ENCODE data around the gene LIX1L. TPM values are rescaled to one million over a fixed set of nuclear protein-coding genes. Genes with fewer than 3 reads are reported as not detected.
A peak's percentile ranks its signal among the peaks of the same experiment; 100 is the strongest.

The LIX1L gene
- total and polyA plus RNA-seq, 2 of the 13 experiments (the other 11 are each of a cell fraction or from before 2014, with no cell fraction given), result 8.1 to 24.9 TPM

DNA sequence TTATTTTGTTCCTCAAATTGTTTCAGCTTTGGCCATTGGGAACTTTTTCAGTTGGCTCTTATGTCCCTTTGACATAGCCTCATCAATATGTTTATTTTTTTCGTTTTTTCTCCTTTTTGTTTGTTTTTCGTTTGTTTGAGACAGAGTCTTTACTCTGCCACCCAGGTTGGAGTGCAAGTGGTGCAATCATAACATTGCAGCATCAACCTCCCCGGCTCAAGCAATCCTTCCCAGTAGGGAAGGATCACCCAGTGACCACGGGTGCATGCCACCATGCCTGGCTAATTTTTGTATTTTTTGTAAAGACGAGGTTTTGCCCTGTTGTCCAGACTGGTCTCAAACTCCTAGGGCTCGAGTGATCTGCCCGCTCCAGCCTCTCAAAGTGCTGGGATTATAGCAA lies 14.8 kb upstream of the LIX1L start (continued):
- TF ChIP-seq, protein P1, sequence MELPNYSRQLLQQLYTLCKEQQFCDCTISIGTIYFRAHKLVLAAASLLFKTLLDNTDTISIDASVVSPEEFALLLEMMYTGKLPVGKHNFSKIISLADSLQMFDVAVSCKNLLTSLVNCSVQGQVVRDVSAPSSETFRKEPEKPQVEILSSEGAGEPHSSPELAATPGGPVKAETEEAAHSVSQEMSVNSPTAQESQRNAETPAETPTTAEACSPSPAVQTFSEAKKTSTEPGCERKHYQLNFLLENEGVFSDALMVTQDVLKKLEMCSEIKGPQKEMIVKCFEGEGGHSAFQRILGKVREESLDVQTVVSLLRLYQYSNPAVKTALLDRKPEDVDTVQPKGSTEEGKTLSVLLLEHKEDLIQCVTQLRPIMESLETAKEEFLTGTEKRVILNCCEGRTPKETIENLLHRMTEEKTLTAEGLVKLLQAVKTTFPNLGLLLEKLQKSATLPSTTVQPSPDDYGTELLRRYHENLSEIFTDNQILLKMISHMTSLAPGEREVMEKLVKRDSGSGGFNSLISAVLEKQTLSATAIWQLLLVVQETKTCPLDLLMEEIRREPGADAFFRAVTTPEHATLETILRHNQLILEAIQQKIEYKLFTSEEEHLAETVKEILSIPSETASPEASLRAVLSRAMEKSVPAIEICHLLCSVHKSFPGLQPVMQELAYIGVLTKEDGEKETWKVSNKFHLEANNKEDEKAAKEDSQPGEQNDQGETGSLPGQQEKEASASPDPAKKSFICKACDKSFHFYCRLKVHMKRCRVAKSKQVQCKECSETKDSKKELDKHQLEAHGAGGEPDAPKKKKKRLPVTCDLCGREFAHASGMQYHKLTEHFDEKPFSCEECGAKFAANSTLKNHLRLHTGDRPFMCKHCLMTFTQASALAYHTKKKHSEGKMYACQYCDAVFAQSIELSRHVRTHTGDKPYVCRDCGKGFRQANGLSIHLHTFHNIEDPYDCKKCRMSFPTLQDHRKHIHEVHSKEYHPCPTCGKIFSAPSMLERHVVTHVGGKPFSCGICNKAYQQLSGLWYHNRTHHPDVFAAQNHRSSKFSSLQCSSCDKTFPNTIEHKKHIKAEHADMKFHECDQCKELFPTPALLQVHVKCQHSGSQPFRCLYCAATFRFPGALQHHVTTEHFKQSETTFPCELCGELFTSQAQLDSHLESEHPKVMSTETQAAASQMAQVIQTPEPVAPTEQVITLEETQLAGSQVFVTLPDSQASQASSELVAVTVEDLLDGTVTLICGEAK (IDR thresholded peaks at IDR 0.05), result no peak
- TF ChIP-seq, protein P1 (CRISPR knock-in tag; IDR thresholded peaks at IDR 0.05), result no peak
- no peak for TF ChIP-seq ZIK1 (CRISPR knock-in tag; IDR thresholded peaks at IDR 0.05; ENCODE audit: borderline replicate concordance, low read depth)
- TF ChIP-seq MED1 (CRISPR knock-in tag; IDR thresholded peaks at IDR 0.05), result peak; percentile 40; the same call in 1 of the 2 replicates
- TF ChIP-seq MAFK (conservative IDR thresholded peaks at IDR 0.05 in 1 of 2, IDR thresholded peaks at IDR 0.05 in 1 of 2; ENCODE audit: low read length in 2 of 2), result no peak
- TF ChIP-seq PRPF4 (IDR thresholded peaks at IDR 0.05; ENCODE audit: low read depth, low read length, poor library complexity, severe bottlenecking), result no peak
- TF ChIP-seq, protein P2, sequence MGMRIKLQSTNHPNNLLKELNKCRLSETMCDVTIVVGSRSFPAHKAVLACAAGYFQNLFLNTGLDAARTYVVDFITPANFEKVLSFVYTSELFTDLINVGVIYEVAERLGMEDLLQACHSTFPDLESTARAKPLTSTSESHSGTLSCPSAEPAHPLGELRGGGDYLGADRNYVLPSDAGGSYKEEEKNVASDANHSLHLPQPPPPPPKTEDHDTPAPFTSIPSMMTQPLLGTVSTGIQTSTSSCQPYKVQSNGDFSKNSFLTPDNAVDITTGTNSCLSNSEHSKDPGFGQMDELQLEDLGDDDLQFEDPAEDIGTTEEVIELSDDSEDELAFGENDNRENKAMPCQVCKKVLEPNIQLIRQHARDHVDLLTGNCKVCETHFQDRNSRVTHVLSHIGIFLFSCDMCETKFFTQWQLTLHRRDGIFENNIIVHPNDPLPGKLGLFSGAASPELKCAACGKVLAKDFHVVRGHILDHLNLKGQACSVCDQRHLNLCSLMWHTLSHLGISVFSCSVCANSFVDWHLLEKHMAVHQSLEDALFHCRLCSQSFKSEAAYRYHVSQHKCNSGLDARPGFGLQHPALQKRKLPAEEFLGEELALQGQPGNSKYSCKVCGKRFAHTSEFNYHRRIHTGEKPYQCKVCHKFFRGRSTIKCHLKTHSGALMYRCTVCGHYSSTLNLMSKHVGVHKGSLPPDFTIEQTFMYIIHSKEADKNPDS (CRISPR knock-in tag; IDR thresholded peaks at IDR 0.05), result no peak
- TF ChIP-seq, protein P3, sequence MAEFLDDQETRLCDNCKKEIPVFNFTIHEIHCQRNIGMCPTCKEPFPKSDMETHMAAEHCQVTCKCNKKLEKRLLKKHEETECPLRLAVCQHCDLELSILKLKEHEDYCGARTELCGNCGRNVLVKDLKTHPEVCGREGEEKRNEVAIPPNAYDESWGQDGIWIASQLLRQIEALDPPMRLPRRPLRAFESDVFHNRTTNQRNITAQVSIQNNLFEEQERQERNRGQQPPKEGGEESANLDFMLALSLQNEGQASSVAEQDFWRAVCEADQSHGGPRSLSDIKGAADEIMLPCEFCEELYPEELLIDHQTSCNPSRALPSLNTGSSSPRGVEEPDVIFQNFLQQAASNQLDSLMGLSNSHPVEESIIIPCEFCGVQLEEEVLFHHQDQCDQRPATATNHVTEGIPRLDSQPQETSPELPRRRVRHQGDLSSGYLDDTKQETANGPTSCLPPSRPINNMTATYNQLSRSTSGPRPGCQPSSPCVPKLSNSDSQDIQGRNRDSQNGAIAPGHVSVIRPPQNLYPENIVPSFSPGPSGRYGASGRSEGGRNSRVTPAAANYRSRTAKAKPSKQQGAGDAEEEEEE (CRISPR knock-in tag; IDR thresholded peaks at IDR 0.05; ENCODE audit: borderline replicate concordance), result no peak
- TF ChIP-seq ZBTB42 (CRISPR knock-in tag; IDR thresholded peaks at IDR 0.05), result no peak
- TF ChIP-seq ETV5 (CRISPR knock-in tag; IDR thresholded peaks at IDR 0.05; ENCODE audit: borderline replicate concordance), result peak; percentile 14; the same call in 1 of the 2 replicates
- TF ChIP-seq MEIS2 (CRISPR knock-in tag; IDR thresholded peaks at IDR 0.05), result no peak
- TF ChIP-seq NCOA1 (CRISPR knock-in tag; IDR thresholded peaks at IDR 0.05), result no peak
- TF ChIP-seq TGIF2 (CRISPR knock-in tag; IDR thresholded peaks at IDR 0.05), result no peak
- no peak for TF ChIP-seq RFXANK (CRISPR knock-in tag; IDR thresholded peaks at IDR 0.05)
- TF ChIP-seq PRMT3 (CRISPR knock-in tag; IDR thresholded peaks at IDR 0.05; ENCODE audit: borderline replicate concordance, low read depth), result no peak
- no peak for TF ChIP-seq SP4 (CRISPR knock-in tag; IDR thresholded peaks at IDR 0.05)
- TF ChIP-seq ZNF460 (CRISPR knock-in tag; IDR thresholded peaks at IDR 0.05; ENCODE audit: borderline replicate concordance), result no peak; the same call in 1 of the 2 replicates
- no peak for TF ChIP-seq ZFP62 (CRISPR knock-in tag; IDR thresholded peaks at IDR 0.05)
- peak; percentile 39 for TF ChIP-seq SMC3 (IDR thresholded peaks at IDR 0.05; ENCODE audit: low read length)
- TF ChIP-seq TRIM24 (CRISPR knock-in tag; IDR thresholded peaks at IDR 0.05), result no peak

Measured in HepG2 (cell line).